PC-3 (cell line): ENCODE measurements around the gene LRRC59. TPM values are rescaled to one million over a fixed set of nuclear protein-coding genes. Genes with fewer than 3 reads are reported as not detected.

Source experiments
- ATAC-seq: fragments of 200-7000 bp; cut with Tn5 transposase; 2 replicates; pipeline ENCODE4 v1.9.1; 2020; ENCODE audit warnings: mild to moderate bottlenecking, moderate library complexity
- BruUV-seq: library from RNA; stranded (reverse); fragments of 400-500 nt; replicated peaks from 2 replicates; lab custom pipeline; 2021; lab: Mats Ljungman, UMichigan
- CTCF ChIA-PET: fragments of 300-600 bp; sonication (Branson Sonifier 250); formaldehyde crosslinking; loops from one replicate; lab custom pipeline; 2022; ENCODE audit warnings: antibody characterized with exemption; lab: Charles Lee
- POLR2A ChIA-PET: fragments of 300-600 bp; sonication (Branson Sonifier 250); formaldehyde crosslinking; loops from one replicate; lab custom pipeline; 2022; ENCODE audit warnings: antibody characterized with exemption; ENCODE audit not compliant: unreplicated experiment; lab: Charles Lee
- DNase-seq: peaks from one replicate; pipeline ENCODE4 v3.0.0-alpha.2; 2015
- H2AFZ ChIP-seq: fragments of 300-600 bp; sonication (generic); 2 replicates; pipeline ENCODE4 v1.6.0; 2016; ENCODE audit warnings: antibody characterized with exemption, low read length
- H3F3A ChIP-seq: fragments of 300-600 bp; sonication (generic); one replicate; pipeline ENCODE4 v1.6.0; 2017; ENCODE audit warnings: antibody characterized with exemption, low read length, control low read depth, mild to moderate bottlenecking; ENCODE audit not compliant: unreplicated experiment
- H3K27ac ChIP-seq: fragments of 300-600 bp; sonication (generic); 2 replicates; pipeline ENCODE4 v1.5.1; 2016; ENCODE audit warnings: mild to moderate bottlenecking, low read length
- H3K27me3 ChIP-seq: fragments of 300-600 bp; sonication (generic); 2 replicates; pipeline ENCODE4 v1.6.1; 2016; ENCODE audit warnings: low read length, mixed read lengths
- H3K36me3 ChIP-seq: fragments of 300-600 bp; sonication (generic); 2 replicates; pipeline ENCODE4 v1.6.1; 2016; ENCODE audit warnings: low read depth, mixed run types, low read length, mixed read lengths
- H3K4me1 ChIP-seq: fragments of 300-600 bp; sonication (generic); 2 replicates; pipeline ENCODE4 v1.5.1; 2016; ENCODE audit warnings: low read length; ENCODE audit not compliant: insufficient read depth
- H3K4me2 ChIP-seq: fragments of 300-600 bp; sonication (generic); 2 replicates; pipeline ENCODE4 v1.6.0; 2016; ENCODE audit warnings: low read length
- H3K4me3 ChIP-seq: fragments of 300-600 bp; sonication (generic); 2 replicates; pipeline ENCODE4 v1.5.1; 2016; ENCODE audit warnings: mild to moderate bottlenecking, low read length, mixed read lengths
- H3K79me2 ChIP-seq: fragments of 300-600 bp; sonication (generic); 2 replicates; pipeline ENCODE4 v1.6.1; 2017; ENCODE audit warnings: low read length, mixed read lengths
- H3K9ac ChIP-seq: fragments of 300-600 bp; sonication (generic); 2 replicates; pipeline ENCODE4 v1.6.0; 2016; ENCODE audit warnings: mild to moderate bottlenecking, low read length
- H3K9me2 ChIP-seq: fragments of 300-600 bp; sonication (generic); replicated peaks from 2 replicates; pipeline ENCODE4 v1.6.1; 2016; ENCODE audit warnings: mixed run types, low read length, mixed read lengths
- H3K9me3 ChIP-seq: fragments of 300-600 bp; sonication (generic); 2 replicates; pipeline ENCODE4 v1.6.1; 2016; ENCODE audit warnings: low read length, mixed read lengths
- H4K20me1 ChIP-seq: fragments of 300-600 bp; sonication (generic); 2 replicates; pipeline ENCODE4 v1.6.1; 2016; ENCODE audit warnings: low read length, mixed read lengths
- CTCF ChIP-seq: fragments of 300-600 bp; sonication (generic); conservative IDR thresholded peaks from 2 replicates; pipeline ENCODE4 v1.5.1; 2017; ENCODE audit warnings: antibody characterized with exemption, low read depth, mild to moderate bottlenecking, low read length
- EZH2 ChIP-seq: fragments of 300-600 bp; sonication (generic); IDR thresholded peaks from one replicate; pipeline ENCODE4 v1.6.1; 2017; ENCODE audit warnings: antibody characterized with exemption, mild to moderate bottlenecking, low read length; ENCODE audit not compliant: unreplicated experiment
- EZH2phosphoT487 ChIP-seq: fragments of 300-600 bp; sonication (generic); IDR thresholded peaks from 2 replicates; pipeline ENCODE4 v1.6.1; 2018; ENCODE audit warnings: mild to moderate bottlenecking, antibody characterized with exemption, low read length, borderline replicate concordance
- intact Hi-C: fragments of 100-400 bp; cut with micrococcal nuclease; formaldehyde crosslinking; loops from 2 replicates; pipeline ENCODE4 v1.9.0; 2023
- total RNA-seq: library from RNA; depleted of rRNA; stranded (reverse); fragments of >200 nt; gene quantifications from 2 replicates; pipeline ENCODE4 v1.2.3, GENCODE V29; 2014

Gene LRRC59
- total RNA-seq, 1 experiment from 2014 or later, result 324 TPM

DNA sequence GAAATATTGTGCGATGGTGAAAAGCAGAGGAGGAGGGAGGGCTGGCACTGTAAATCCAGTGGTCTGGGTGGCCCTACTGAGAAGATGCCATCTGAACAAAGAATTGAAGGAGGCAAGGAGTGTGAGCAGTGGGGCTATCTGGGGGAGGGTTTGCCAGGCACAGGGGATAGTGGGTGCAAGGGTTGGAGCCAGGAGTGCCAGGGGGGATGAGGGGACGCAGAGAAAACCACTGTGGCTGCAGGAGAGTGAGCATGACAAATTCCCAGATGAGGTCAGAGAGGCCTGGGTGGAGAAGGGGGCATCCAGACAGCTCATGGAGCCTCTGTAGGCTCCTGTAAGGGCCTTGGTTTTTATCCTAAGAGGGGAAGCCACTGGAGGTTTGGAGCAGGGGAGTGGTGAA lies 46.6 kb downstream of the LRRC59 start:
- ChIA-PET POLR2A (no interaction called here), CTCF (no interaction called here)
- no TSS peak for BruUV-seq
- Histone ChIP-seq H4K20me1 (no peaks in the 10 kb centered on the region; the same call in 1 of the 2 replicates), H3K79me2 (peaks cover 30% of the 10 kb centered on the region), H3K4me2 (no peak overlapping the region), H3K27ac (no peak overlapping the region), H3K9me3 (no peaks in the 10 kb centered on the region), H3F3A (no peaks in the 10 kb centered on the region), H3K9ac (no peak overlapping the region), H3K9me2 (no peaks in the 10 kb centered on the region), H3K4me1 (peaks cover 22% of the 10 kb centered on the region), H3K4me3 (no peak overlapping the region), H3K27me3 (no peaks in the 10 kb centered on the region), H2AFZ (no peak overlapping the region), H3K36me3 (peaks cover 14% of the 10 kb centered on the region)
- no peak for DNase-seq
- TF ChIP-seq CTCF, result no peak
- TF ChIP-seq EZH2, result no peak
- no peak for TF ChIP-seq EZH2phosphoT487
- intact Hi-C loops, result no loop called here
- ATAC-seq, result no peak

DNA sequence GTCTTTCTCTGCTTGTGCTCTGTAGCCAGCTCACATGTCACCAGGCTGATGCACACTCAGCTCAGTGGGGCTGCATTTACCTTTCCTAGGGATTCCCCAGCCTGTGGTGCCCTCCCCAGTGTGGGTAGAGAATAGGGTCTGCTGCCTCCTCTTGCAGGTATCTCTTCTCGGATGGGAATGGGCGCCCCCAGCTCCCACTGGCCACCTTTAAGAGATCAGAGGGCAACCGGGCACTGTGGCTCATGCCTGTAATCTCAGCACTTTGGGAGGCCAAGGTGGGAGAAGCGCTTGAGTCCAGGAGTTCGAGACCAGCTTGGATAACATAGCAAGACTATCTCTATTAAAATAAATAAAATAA lies 48.1 kb downstream of the LRRC59 start:
- Histone ChIP-seq H4K20me1 (no peaks in the 10 kb centered on the region; the same call in 1 of the 2 replicates), H3K27me3 (no peaks in the 10 kb centered on the region), H3F3A (no peaks in the 10 kb centered on the region), H3K4me2 (no peak overlapping the region), H3K4me1 (peaks cover 26% of the 10 kb centered on the region), H3K9me2 (no peaks in the 10 kb centered on the region), H3K9ac (no peak overlapping the region), H3K4me3 (no peak overlapping the region), H3K36me3 (peaks cover under 1% of the 10 kb centered on the region; the same call in 1 of the 2 replicates), H3K79me2 (peaks cover 30% of the 10 kb centered on the region), H3K9me3 (no peaks in the 10 kb centered on the region), H2AFZ (no peak overlapping the region), H3K27ac (no peak overlapping the region)
- DNase-seq (no peak), ATAC-seq (no peak)
- no TSS peak for BruUV-seq
- TF ChIP-seq CTCF (no peak), EZH2phosphoT487 (no peak), EZH2 (no peak)
- ChIA-PET POLR2A (no interaction called here), CTCF (no interaction called here)
- intact Hi-C loops, result no loop called here

GRCh38 chr17:50348522-50349242 lies 48.6 kb downstream of the LRRC59 start:
- H3K9me2 ChIP-seq, result no peaks in the 10 kb centered on the region
- no peaks in the 10 kb centered on the region for H3K27me3 ChIP-seq
- peak overlapping the region; percentile 95; the same call in 1 of the 2 replicates for H3K4me2 ChIP-seq
- H3K79me2 ChIP-seq, result peaks cover 30% of the 10 kb centered on the region
- no peaks in the 10 kb centered on the region for H3F3A ChIP-seq
- no peaks in the 10 kb centered on the region; the same call in 1 of the 2 replicates for H4K20me1 ChIP-seq
- peak; percentile 53 for DNase-seq
- no peak overlapping the region for H2AFZ ChIP-seq
- BruUV-seq, result no TSS peak
- no peak overlapping the region for H3K27ac ChIP-seq
- H3K36me3 ChIP-seq, result no peaks in the 10 kb centered on the region
- H3K9me3 ChIP-seq, result no peaks in the 10 kb centered on the region
- no peak overlapping the region for H3K9ac ChIP-seq
- ATAC-seq, result peak; percentile 37
- CTCF ChIA-PET, result no interaction called here
- H3K4me1 ChIP-seq, result peaks cover 26% of the 10 kb centered on the region
- intact Hi-C loops, result no loop called here
- TF ChIP-seq EZH2, result no peak
- TF ChIP-seq CTCF, result no peak
- TF ChIP-seq EZH2phosphoT487, result no peak
- POLR2A ChIA-PET, result no interaction called here
- no peak overlapping the region for H3K4me3 ChIP-seq
